GM20000 (cell line): ENCODE measurements around the gene ZIC2.

Experiments
- DNase-seq: peaks from one replicate; pipeline ENCODE4 v3.0.0; 2012; ENCODE audit warnings: low spot score
- TF ChIP-seq, protein P1 (sequence below): IDR thresholded peaks from 2 replicates; pipeline ENCODE4 v1.5.1; 2012; ENCODE audit warnings: mild to moderate bottlenecking, control low read depth; ENCODE audit errors: extremely low read depth, missing control alignments

The ZIC2 gene

DNA sequence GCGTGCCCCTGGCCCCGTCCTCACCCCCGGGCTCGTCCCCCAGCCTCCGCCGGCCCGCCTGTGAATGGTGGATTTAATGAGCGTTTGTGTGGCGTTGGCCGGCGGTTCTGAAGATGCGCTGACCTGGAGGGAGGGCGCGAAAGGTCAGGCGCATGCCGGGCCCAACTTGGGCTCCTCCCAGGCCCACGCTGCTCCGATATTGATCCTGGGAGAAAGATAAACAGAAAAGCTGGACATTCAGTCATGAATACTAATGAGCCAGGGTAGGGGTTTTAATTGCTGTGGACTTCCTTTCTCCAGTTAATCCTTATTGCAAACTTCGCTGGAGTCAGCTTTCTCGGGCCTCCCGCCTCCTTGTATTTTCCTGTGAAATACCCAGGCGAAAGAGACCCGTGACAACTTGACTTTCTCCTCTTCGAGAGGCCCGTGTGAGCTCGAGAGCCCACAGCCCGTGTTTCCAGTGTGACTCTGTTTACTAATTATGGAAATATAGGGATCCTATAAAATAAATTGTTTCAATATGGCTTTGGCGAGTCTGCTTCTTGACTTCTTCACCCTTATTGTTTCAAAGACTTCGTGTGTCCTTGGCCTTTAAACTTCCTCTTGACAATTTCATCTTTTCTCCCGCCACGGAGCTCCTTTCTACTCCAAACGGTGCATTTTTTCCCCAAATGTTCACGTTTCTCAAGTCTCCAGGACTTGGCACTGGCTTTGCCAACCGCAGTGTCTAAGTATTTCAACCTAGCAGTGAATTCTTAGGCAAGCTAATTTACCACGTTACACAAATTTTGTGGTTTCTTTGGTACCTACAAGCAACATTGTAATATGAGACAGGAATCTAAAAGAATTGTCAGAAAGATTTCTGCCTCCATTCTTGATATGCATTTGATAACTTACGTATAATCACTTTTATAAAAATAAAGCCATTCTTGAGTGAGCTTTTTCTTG is 10.5 kb downstream of the ZIC2 start:
- TF ChIP-seq, protein P1, sequence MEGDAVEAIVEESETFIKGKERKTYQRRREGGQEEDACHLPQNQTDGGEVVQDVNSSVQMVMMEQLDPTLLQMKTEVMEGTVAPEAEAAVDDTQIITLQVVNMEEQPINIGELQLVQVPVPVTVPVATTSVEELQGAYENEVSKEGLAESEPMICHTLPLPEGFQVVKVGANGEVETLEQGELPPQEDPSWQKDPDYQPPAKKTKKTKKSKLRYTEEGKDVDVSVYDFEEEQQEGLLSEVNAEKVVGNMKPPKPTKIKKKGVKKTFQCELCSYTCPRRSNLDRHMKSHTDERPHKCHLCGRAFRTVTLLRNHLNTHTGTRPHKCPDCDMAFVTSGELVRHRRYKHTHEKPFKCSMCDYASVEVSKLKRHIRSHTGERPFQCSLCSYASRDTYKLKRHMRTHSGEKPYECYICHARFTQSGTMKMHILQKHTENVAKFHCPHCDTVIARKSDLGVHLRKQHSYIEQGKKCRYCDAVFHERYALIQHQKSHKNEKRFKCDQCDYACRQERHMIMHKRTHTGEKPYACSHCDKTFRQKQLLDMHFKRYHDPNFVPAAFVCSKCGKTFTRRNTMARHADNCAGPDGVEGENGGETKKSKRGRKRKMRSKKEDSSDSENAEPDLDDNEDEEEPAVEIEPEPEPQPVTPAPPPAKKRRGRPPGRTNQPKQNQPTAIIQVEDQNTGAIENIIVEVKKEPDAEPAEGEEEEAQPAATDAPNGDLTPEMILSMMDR: no peak
- no peak for DNase-seq

DNA sequence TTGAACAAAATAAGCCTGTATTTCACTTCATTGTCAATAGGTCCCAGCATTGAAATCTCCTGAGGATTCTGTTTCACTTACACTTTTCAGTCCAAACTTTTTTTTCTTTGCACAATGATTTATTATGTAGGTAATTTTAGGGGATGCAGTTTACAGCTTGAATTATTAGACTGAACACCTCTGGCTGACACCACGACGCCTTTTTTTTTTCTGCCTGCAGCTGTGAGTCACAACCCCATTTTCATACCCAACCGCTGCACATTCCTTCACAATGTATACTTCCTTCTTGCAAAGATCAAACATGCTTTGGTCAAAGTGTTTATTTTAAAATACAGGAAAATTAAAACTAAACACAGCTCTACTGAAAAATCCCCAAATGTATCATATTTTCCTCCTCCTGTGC is 11.4 kb downstream of the ZIC2 start:
- no peak for DNase-seq
- TF ChIP-seq, protein P1: no peak

DNA sequence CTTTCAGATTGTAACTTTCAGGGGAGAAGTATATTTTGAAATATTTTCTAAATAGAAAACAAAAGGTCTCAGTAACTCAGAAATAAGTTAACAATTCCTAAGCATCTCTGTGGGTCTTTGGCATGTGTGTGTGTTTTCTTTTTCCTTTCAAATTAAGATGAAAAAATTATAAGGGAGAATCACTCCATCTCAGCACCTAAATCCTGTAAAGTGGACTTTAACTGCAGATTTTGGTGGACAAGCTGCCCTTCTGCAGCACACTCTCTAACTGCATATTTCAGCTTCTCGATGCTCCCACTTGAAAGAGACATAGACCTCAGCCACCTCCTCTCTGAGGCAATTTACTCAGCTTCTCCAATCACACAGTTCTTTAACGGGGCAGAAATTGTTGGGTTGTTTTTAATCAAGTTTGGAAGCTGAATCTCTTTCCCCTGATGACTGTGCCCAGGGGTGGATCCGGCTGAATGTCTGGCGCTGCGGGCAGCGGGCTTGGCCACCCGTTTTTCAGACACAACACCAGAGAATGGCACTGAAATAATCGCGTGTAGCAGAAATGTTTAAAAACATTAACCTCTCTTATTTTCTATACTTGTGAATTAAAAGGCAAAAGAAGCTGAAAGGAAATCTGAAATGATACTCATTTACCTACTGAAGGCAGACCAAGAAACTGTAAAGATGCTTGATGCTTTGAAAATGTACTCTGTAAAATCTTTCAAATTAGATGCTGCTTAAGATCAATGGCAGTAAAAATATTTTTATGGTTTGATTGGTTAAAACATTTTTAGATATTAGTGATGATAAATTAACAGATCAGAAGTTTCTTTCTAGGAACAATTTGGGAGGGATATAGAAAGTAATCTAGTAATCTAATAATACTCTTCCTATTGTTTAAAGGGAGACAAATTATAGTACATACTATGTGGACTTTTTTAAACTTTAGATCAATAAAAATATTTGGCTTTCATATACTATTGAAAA is 12.4 kb downstream of the ZIC2 start:
- DNase-seq: no peak
- TF ChIP-seq, protein P1: no peak

DNA sequence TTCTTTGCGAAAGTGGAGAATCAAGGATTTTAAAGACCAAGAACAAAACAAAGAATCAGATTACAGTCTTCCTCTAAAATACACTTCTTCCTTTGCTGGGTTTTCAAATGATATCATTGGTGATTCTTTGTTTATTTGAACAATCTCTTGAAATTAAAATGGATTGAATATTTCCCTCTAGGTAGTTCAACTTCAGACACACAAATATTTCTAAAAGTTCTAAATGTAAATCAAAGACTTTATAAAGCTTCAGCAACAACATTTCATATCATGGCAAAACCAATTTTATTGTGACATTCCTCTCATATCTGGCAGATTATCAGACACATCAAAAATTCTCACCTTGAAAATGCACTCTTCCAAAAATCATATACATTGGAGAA is 13.0 kb downstream of the ZIC2 start:
- TF ChIP-seq, protein P1: no peak
- DNase-seq: no peak

DNA sequence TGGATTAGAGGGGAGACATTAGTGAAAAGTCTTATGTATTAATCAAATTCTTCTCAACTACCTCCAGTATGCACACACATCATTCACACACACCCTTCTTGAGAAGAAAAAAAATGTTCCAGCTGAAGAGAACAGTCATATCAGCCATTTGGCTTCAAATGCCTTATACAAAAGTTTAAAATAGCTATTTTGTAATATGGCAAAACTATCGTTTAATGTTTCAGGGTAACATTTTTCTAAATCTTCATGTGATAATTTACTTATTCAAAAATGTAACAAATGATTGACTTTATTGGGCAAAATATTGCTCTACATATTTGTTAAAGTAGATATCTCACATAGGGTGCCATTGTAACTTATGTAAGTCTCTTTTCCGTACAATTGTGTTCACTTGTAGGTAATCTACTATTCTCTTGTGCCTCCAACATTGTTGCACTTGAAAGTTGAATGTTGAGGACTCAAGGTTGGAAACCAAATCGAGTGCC is 13.6 kb downstream of the ZIC2 start:
- TF ChIP-seq, protein P1: no peak

DNA sequence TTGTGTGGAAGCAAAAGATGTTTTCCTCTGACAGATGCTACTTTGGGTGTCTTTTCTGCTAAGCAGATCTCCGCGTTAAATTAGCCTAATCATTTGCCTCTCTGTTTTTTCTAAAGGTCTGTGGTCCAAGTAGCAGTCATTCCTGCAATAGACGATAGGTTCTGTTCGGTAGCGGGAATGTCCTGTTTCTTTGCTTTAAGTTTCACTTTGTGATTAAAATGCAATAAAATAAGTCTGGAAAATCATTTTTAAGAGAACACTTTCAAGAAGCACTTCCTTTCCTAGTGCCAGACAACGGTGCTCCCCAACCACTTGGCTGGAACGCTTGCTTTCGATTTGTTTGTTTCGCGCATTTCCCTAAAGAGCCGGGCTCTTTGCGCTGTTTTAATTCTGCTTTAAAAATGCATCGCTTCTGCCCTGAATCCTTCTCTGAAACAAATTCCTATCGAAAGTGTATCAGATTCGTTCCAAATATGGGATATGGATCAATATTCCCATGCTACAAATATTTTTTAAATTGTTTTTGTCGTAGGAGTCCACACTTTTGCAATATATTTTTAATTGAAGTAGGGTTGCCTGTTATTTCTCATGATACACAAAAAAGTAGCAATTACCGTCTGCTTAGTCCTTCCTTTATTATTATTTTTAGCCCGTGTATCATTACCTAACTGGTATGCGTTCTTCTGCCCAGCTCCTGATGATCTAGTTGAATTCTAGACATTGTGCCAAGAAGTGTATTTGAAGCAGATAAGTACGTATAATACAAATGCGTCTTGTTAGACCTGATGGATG is 14.2 kb downstream of the ZIC2 start:
- TF ChIP-seq, protein P1: no peak
- DNase-seq: peak; percentile 22

More for the DNA sequence above, 13.6 kb downstream of the ZIC2 start:
- DNase-seq: no peak
